Urothelium cell line (cell line): ENCODE measurements around the gene CRHBP.
A peak's percentile ranks its signal among the peaks of the same experiment; 100 is the strongest.

Source experiments
- DNase-seq: peaks from one replicate; pipeline ENCODE4 v3.0.0; 2011; ENCODE audit warnings: low spot score, mixed read lengths
- FAIRE-seq: peaks from 2 replicates; lab custom pipeline; 2011; peaks lifted over from hg19 to GRCh38; lab: Jason Lieb, UNC

The CRHBP gene

DNA sequence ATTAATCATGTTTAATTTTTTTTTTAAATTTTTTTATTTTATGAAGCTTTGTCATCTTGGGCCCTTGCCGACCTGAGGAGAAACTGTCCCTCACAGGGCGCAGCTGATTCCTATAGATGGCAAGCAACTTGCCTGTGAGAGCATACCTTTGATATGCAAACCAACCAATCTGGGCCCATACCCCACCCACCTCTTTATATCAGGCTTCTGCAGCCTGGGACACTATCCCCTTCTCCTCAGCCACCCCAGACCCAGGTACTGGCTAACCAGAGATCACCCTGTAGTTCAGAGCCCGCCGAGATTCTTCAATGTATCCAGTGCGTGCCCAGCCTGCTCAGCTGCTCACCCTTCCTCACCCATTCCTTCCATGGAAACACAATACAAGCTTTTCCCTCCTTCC, 58.7 kb downstream of the CRHBP start:
- DNase-seq (no peak), FAIRE-seq (no peak)

DNA sequence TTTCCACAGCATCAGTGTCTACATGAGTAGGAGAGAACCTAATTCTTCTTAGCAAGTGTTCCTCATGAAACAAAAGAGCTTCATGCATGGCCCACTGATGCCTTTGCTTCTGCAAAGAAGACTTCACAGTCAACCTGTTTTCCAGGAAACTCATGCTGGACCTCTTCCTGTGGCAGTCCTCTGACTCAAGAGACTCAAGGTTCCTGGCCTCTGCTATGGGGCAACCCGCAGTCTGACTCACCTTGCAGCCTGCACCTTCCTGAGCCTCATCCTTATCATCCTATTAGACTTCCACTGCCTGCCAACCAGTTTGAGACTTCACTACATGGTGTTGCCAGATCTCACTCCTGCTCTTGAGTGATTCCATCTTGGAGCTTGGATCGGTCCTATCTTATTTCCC, 59.8 kb downstream of the CRHBP start:
- FAIRE-seq (no peak), DNase-seq (peak; percentile 17)

DNA sequence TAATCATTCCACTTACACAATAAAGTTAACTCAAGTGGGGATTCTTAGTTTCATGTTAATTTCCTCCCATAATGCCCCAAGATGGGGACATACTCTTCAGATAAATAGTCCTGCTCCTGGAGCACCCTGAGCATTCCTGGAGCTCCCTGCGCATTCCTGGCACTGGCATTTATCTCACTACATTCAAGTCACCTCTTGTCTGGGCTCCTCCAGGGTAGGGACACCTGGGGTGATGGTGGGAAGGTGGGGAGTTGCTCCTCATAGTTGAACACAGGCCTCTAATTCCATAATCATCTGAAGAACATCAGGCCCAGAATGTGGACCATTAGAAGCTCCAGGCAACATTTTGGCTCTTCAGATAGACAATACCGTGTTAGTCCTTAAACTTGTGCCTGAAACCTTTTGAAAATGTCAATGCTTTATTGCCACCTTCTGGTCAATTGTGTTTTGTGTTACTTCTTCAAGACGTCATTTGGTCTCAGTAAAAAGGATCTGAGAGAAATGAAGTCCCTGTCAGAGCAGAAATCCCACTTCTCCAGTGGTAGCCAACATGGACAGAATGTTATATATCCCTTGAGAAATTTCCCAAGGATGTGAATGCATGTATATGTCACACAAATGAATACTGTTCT, 63.2 kb downstream of the CRHBP start:
- FAIRE-seq (no peak), DNase-seq (peak; percentile 21)

DNA sequence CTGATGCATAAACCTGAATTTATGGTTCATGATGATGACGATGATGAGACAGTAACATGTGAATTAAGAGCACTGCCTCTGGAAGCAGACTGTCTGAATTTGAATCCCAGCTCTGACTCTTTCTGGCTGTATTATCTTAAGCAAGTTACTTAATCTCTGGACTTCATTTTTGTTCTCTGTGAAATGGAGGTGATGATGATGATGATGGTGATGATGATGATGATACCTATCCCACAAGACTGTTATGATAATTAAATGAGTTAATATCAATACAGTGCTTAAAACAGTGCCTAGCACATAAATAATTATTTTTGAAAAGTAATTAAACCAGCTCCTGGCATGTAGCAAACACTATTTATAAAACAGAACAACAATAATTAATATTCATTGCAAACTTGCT, 64.1 kb downstream of the CRHBP start:
- FAIRE-seq: no peak
- no peak for DNase-seq

DNA sequence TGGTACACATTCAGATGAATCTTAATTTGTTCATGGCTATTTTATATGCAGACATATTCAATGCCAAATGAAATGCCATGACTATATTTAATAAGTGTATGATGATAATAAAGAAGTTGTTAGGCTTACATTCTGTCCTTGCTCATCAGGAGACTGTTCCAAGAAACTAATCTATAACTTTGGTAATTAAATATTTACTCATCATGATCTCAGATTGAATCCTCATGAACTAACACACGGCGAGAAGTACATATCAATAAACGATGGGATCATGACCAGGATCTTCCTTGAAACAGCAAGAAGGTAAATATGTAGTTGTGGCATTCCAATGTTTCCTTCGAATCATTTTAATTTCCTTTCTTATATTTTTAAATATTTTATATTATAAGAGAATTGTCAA, 64.8 kb downstream of the CRHBP start:
- FAIRE-seq (no peak), DNase-seq (no peak)
